Colon (tissue), 2 donors: Measurements from ENCODE around the gene PPP2R5A.

Source experiments
- FAIRE-seq: peaks from 2 replicates; lab custom pipeline; 2012; peaks lifted over from hg19 to GRCh38; lab: Jason Lieb, UNC
- donor health status: control.
- donor health status: control.

PPP2R5A gene

GRCh38 chr1:212284744-212285684, at the start of gene PPP2R5A:
TSS of gene PPP2R5A (plus strand) at chr1:212285410. CDS start at chr1:212286111, 701 bp downstream.
- peak; percentile 18 for FAIRE-seq

GRCh38 chr1:212235857-212236256, 49.4 kb upstream of the PPP2R5A start:
- no peak for FAIRE-seq

- FAIRE-seq: no peak
Observed at GRCh38 chr1:212236664-212237220, 48.5 kb upstream of the PPP2R5A start.

- no peak for FAIRE-seq
Observed at GRCh38 chr1:212237651-212238050, 47.6 kb upstream of the PPP2R5A start.

- FAIRE-seq: no peak
Observed at GRCh38 chr1:212238552-212238951, 46.7 kb upstream of the PPP2R5A start.

GRCh38 chr1:212241501-212241900, 43.7 kb upstream of the PPP2R5A start:
- FAIRE-seq: no peak

GRCh38 chr1:212241957-212242287, 43.3 kb upstream of the PPP2R5A start:
- FAIRE-seq: no peak

GRCh38 chr1:212242288-212242984, 42.8 kb upstream of the PPP2R5A start:
- FAIRE-seq: no peak

GRCh38 chr1:212242985-212243308, 42.3 kb upstream of the PPP2R5A start:
- FAIRE-seq: no peak

GRCh38 chr1:212244441-212244840, 40.8 kb upstream of the PPP2R5A start:
- no peak for FAIRE-seq

- FAIRE-seq: no peak
Observed at GRCh38 chr1:212247179-212247721, 38.0 kb upstream of the PPP2R5A start.

GRCh38 chr1:212247988-212248387, 37.2 kb upstream of the PPP2R5A start:
- no peak for FAIRE-seq

- no peak for FAIRE-seq
Observed at GRCh38 chr1:212254853-212255363, 30.3 kb upstream of the PPP2R5A start.

GRCh38 chr1:212255705-212256307, 29.4 kb upstream of the PPP2R5A start:
- no peak for FAIRE-seq

GRCh38 chr1:212256369-212256768, 28.8 kb upstream of the PPP2R5A start:
- no peak for FAIRE-seq

- no peak for FAIRE-seq
Observed at GRCh38 chr1:212257157-212257556, 28.1 kb upstream of the PPP2R5A start.

- no peak for FAIRE-seq
Observed at GRCh38 chr1:212259693-212260480, 25.3 kb upstream of the PPP2R5A start.

- no peak for FAIRE-seq
Observed at GRCh38 chr1:212260557-212261355, 24.5 kb upstream of the PPP2R5A start.

GRCh38 chr1:212261361-212261929, 23.8 kb upstream of the PPP2R5A start:
- no peak for FAIRE-seq

- no peak for FAIRE-seq
Observed at GRCh38 chr1:212267017-212267416, 18.2 kb upstream of the PPP2R5A start.
